ACC112 (cell line): ENCODE results near the gene RPUSD1.

Experiments used
- H2AFZ ChIP-seq: fragments of 200-600 bp; sonication (generic); one replicate; pipeline ENCODE4 v1.6.0; 2017; ENCODE audit warnings: antibody characterized with exemption, low read length; ENCODE audit not compliant: unreplicated experiment
- H3K27ac ChIP-seq: fragments of 200-600 bp; sonication (generic); 2 replicates; pipeline ENCODE4 v1.5.1; 2014; ENCODE audit warnings: low read depth, mild to moderate bottlenecking, antibody characterized with exemption, low read length, moderate library complexity
- H3K27me3 ChIP-seq: fragments of 200-600 bp; sonication (generic); 2 replicates; pipeline ENCODE4 v1.6.1; 2014; ENCODE audit warnings: mild to moderate bottlenecking, antibody characterized with exemption, low read length, moderate library complexity, mixed read lengths; ENCODE audit not compliant: insufficient read depth
- H3K36me3 ChIP-seq: fragments of 200-600 bp; sonication (generic); 2 replicates; pipeline ENCODE4 v1.6.1; 2016; ENCODE audit warnings: mild to moderate bottlenecking, antibody characterized with exemption, low read length, moderate library complexity, mixed read lengths; ENCODE audit not compliant: insufficient read depth
- H3K4me1 ChIP-seq: fragments of 200-600 bp; sonication (generic); one replicate; pipeline ENCODE4 v1.6.1; 2016; ENCODE audit warnings: low read length, mixed read lengths; ENCODE audit not compliant: insufficient read depth, unreplicated experiment, control insufficient read depth
- H3K4me3 ChIP-seq: fragments of 200-600 bp; sonication (generic); 2 replicates; pipeline ENCODE4 v1.5.1; 2014; ENCODE audit warnings: mild to moderate bottlenecking, low read depth, low read length
- H3K79me2 ChIP-seq: fragments of 200-600 bp; sonication (generic); one replicate; pipeline ENCODE4 v1.6.0; 2016; ENCODE audit warnings: low read length; ENCODE audit not compliant: control insufficient read depth, unreplicated experiment, insufficient read depth

Gene RPUSD1

GRCh38 chr16:805474-805873 lies 17.3 kb upstream of the RPUSD1 start:
- Histone ChIP-seq H3K4me1 (peaks cover 3% of the 10 kb centered on the region), H2AFZ (no peak overlapping the region), H3K4me3 (no peak overlapping the region), H3K36me3 (no peaks in the 10 kb centered on the region), H3K27ac (no peak overlapping the region), H3K27me3 (peaks cover 26% of the 10 kb centered on the region), H3K79me2 (peaks cover 5% of the 10 kb centered on the region)

GRCh38 chr16:804193-805048 lies 16.2 kb upstream of the RPUSD1 start:
- Histone ChIP-seq H3K4me1 (peaks cover 3% of the 10 kb centered on the region), H3K27ac (no peak overlapping the region), H3K4me3 (no peak overlapping the region), H2AFZ (no peak overlapping the region), H3K36me3 (no peaks in the 10 kb centered on the region), H3K27me3 (peaks cover 32% of the 10 kb centered on the region), H3K79me2 (peaks cover 5% of the 10 kb centered on the region)

GRCh38 chr16:803754-804080 lies 15.5 kb upstream of the RPUSD1 start:
- peaks cover 3% of the 10 kb centered on the region for H3K4me1 ChIP-seq
- peaks cover 32% of the 10 kb centered on the region for H3K27me3 ChIP-seq
- no peak overlapping the region for H2AFZ ChIP-seq
- H3K36me3 ChIP-seq = no peaks in the 10 kb centered on the region
- H3K4me3 ChIP-seq = no peak overlapping the region
- H3K27ac ChIP-seq = no peak overlapping the region
- peaks cover 5% of the 10 kb centered on the region for H3K79me2 ChIP-seq

- no peaks in the 10 kb centered on the region for H3K36me3 ChIP-seq
- H3K79me2 ChIP-seq = no peaks in the 10 kb centered on the region
- H3K4me1 ChIP-seq = no peaks in the 10 kb centered on the region
- no peak overlapping the region for H2AFZ ChIP-seq
- peaks cover 32% of the 10 kb centered on the region for H3K27me3 ChIP-seq
- H3K4me3 ChIP-seq = no peak overlapping the region
- H3K27ac ChIP-seq = no peak overlapping the region
Measured at GRCh38 chr16:802914-803753, 15.0 kb upstream of the RPUSD1 start.

GRCh38 chr16:802461-802860 lies 14.3 kb upstream of the RPUSD1 start:
- Histone ChIP-seq H2AFZ (no peak overlapping the region), H3K27ac (no peak overlapping the region), H3K36me3 (no peaks in the 10 kb centered on the region), H3K4me3 (no peak overlapping the region), H3K4me1 (no peaks in the 10 kb centered on the region), H3K79me2 (no peaks in the 10 kb centered on the region), H3K27me3 (peaks cover 32% of the 10 kb centered on the region)

- Histone ChIP-seq H3K79me2 (no peaks in the 10 kb centered on the region), H2AFZ (no peak overlapping the region), H3K4me1 (no peaks in the 10 kb centered on the region), H3K4me3 (no peak overlapping the region), H3K36me3 (peaks cover 1% of the 10 kb centered on the region; the same call in 1 of the 2 replicates), H3K27me3 (peaks cover 32% of the 10 kb centered on the region), H3K27ac (no peak overlapping the region)
Measured at GRCh38 chr16:801584-802363, 13.6 kb upstream of the RPUSD1 start.

GRCh38 chr16:800834-801511 lies 12.8 kb upstream of the RPUSD1 start:
- H2AFZ ChIP-seq = no peak overlapping the region
- peaks cover 5% of the 10 kb centered on the region; the same call in 1 of the 2 replicates for H3K36me3 ChIP-seq
- H3K27ac ChIP-seq = no peak overlapping the region
- H3K27me3 ChIP-seq = peaks cover 32% of the 10 kb centered on the region
- H3K4me1 ChIP-seq = no peaks in the 10 kb centered on the region
- H3K79me2 ChIP-seq = no peaks in the 10 kb centered on the region
- H3K4me3 ChIP-seq = no peak overlapping the region

- H3K36me3 ChIP-seq = peaks cover 5% of the 10 kb centered on the region; the same call in 1 of the 2 replicates
- H3K4me3 ChIP-seq = no peak within 1 kb of the TSS
- H3K27me3 ChIP-seq = peaks cover 32% of the 10 kb centered on the region
Measured at GRCh38 chr16:799948-800833, 12.0 kb upstream of the RPUSD1 start, which contains the start of gene GNG13. TSS of gene GNG13 (minus strand) at chr16:800734. CDS start at chr16:799077, 1,657 bp downstream.

GRCh38 chr16:799111-799947 lies 11.1 kb upstream of the RPUSD1 start:
- H3K36me3 ChIP-seq = peaks cover 5% of the 10 kb centered on the region; the same call in 1 of the 2 replicates
- no peak overlapping the region for H3K4me3 ChIP-seq
- H3K27me3 ChIP-seq = peaks cover 32% of the 10 kb centered on the region
- H3K27ac ChIP-seq = no peak overlapping the region
- no peak overlapping the region for H2AFZ ChIP-seq
- H3K4me1 ChIP-seq = no peaks in the 10 kb centered on the region
- H3K79me2 ChIP-seq = no peaks in the 10 kb centered on the region

More at GRCh38 chr16:799948-800833, 12.0 kb upstream of the RPUSD1 start, which contains the start of gene GNG13:
- H2AFZ ChIP-seq = no peak within 1 kb of the TSS
- H3K79me2 ChIP-seq = no peaks in the 10 kb centered on the region
- H3K27ac ChIP-seq = no peak within 1 kb of the TSS
- H3K4me1 ChIP-seq = no peaks in the 10 kb centered on the region
